PC-3 (cell line): ENCODE data around the gene GNG11. TPM values are rescaled to one million over a fixed set of nuclear protein-coding genes. Genes with fewer than 3 reads are reported as not detected.

ENCODE experiments used
- ATAC-seq: fragments of 200-7000 bp; cut with Tn5 transposase; 2 replicates; pipeline ENCODE4 v1.9.1; 2020; ENCODE audit warnings: mild to moderate bottlenecking, moderate library complexity
- BruUV-seq: library from RNA; stranded (reverse); fragments of 400-500 nt; replicated peaks from 2 replicates; lab custom pipeline; 2021; lab: Mats Ljungman, UMichigan
- CTCF ChIA-PET: fragments of 300-600 bp; sonication (Branson Sonifier 250); formaldehyde crosslinking; loops from one replicate; lab custom pipeline; 2022; ENCODE audit warnings: antibody characterized with exemption; lab: Charles Lee
- POLR2A ChIA-PET: fragments of 300-600 bp; sonication (Branson Sonifier 250); formaldehyde crosslinking; loops from one replicate; lab custom pipeline; 2022; ENCODE audit warnings: antibody characterized with exemption; ENCODE audit not compliant: unreplicated experiment; lab: Charles Lee
- DNase-seq: peaks from one replicate; pipeline ENCODE4 v3.0.0-alpha.2; 2015
- H2AFZ ChIP-seq: fragments of 300-600 bp; sonication (generic); 2 replicates; pipeline ENCODE4 v1.6.0; 2016; ENCODE audit warnings: antibody characterized with exemption, low read length
- H3F3A ChIP-seq: fragments of 300-600 bp; sonication (generic); one replicate; pipeline ENCODE4 v1.6.0; 2017; ENCODE audit warnings: antibody characterized with exemption, low read length, control low read depth, mild to moderate bottlenecking; ENCODE audit not compliant: unreplicated experiment
- H3K27ac ChIP-seq: fragments of 300-600 bp; sonication (generic); 2 replicates; pipeline ENCODE4 v1.5.1; 2016; ENCODE audit warnings: mild to moderate bottlenecking, low read length
- H3K27me3 ChIP-seq: fragments of 300-600 bp; sonication (generic); 2 replicates; pipeline ENCODE4 v1.6.1; 2016; ENCODE audit warnings: low read length, mixed read lengths
- H3K36me3 ChIP-seq: fragments of 300-600 bp; sonication (generic); 2 replicates; pipeline ENCODE4 v1.6.1; 2016; ENCODE audit warnings: low read depth, mixed run types, low read length, mixed read lengths
- H3K4me1 ChIP-seq: fragments of 300-600 bp; sonication (generic); 2 replicates; pipeline ENCODE4 v1.5.1; 2016; ENCODE audit warnings: low read length; ENCODE audit not compliant: insufficient read depth
- H3K4me2 ChIP-seq: fragments of 300-600 bp; sonication (generic); 2 replicates; pipeline ENCODE4 v1.6.0; 2016; ENCODE audit warnings: low read length
- H3K4me3 ChIP-seq: fragments of 300-600 bp; sonication (generic); 2 replicates; pipeline ENCODE4 v1.5.1; 2016; ENCODE audit warnings: mild to moderate bottlenecking, low read length, mixed read lengths
- H3K79me2 ChIP-seq: fragments of 300-600 bp; sonication (generic); 2 replicates; pipeline ENCODE4 v1.6.1; 2017; ENCODE audit warnings: low read length, mixed read lengths
- H3K9ac ChIP-seq: fragments of 300-600 bp; sonication (generic); 2 replicates; pipeline ENCODE4 v1.6.0; 2016; ENCODE audit warnings: mild to moderate bottlenecking, low read length
- H3K9me2 ChIP-seq: fragments of 300-600 bp; sonication (generic); replicated peaks from 2 replicates; pipeline ENCODE4 v1.6.1; 2016; ENCODE audit warnings: mixed run types, low read length, mixed read lengths
- H3K9me3 ChIP-seq: fragments of 300-600 bp; sonication (generic); 2 replicates; pipeline ENCODE4 v1.6.1; 2016; ENCODE audit warnings: low read length, mixed read lengths
- H4K20me1 ChIP-seq: fragments of 300-600 bp; sonication (generic); 2 replicates; pipeline ENCODE4 v1.6.1; 2016; ENCODE audit warnings: low read length, mixed read lengths
- EZH2 ChIP-seq: fragments of 300-600 bp; sonication (generic); IDR thresholded peaks from one replicate; pipeline ENCODE4 v1.6.1; 2017; ENCODE audit warnings: antibody characterized with exemption, mild to moderate bottlenecking, low read length; ENCODE audit not compliant: unreplicated experiment
- EZH2phosphoT487 ChIP-seq: fragments of 300-600 bp; sonication (generic); IDR thresholded peaks from 2 replicates; pipeline ENCODE4 v1.6.1; 2018; ENCODE audit warnings: mild to moderate bottlenecking, antibody characterized with exemption, low read length, borderline replicate concordance
- intact Hi-C: fragments of 100-400 bp; cut with micrococcal nuclease; formaldehyde crosslinking; loops from 2 replicates; pipeline ENCODE4 v1.9.0; 2023
- total RNA-seq: library from RNA; depleted of rRNA; stranded (reverse); fragments of >200 nt; gene quantifications from 2 replicates; pipeline ENCODE4 v1.2.3, GENCODE V29; 2014
- TF ChIP-seq, protein P1 (sequence below): fragments of 300-600 bp; sonication (generic); conservative IDR thresholded peaks from 2 replicates; pipeline ENCODE4 v1.5.1; 2017; ENCODE audit warnings: antibody characterized with exemption, low read depth, mild to moderate bottlenecking, low read length

GNG11 gene
- total RNA-seq, 1 experiment from 2014 or later: 3.0 TPM

DNA sequence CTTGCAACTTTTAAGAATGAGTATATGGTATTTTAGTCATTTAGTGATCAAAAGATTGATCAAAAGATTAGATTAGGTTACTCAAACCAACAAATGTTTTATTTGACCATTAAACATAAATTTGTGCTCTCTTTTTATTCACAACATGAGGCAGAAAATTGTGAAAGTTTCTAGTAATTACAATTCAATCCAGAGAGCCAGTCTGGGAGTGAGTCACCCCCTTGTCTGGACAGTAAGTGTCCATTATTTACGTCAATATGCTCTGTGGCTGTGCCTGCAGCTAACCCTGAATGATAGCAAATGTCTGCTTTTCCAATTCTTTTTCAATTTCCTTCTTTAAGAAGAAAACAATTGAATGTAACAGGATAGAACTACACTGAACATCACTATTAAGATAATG lies 27.9 kb downstream of the GNG11 start:
- TF ChIP-seq EZH2: no peak
- H3K4me3 ChIP-seq: no peak overlapping the region
- BruUV-seq: no TSS peak
- H3K9ac ChIP-seq: no peak overlapping the region
- H3K36me3 ChIP-seq: no peaks in the 10 kb centered on the region
- no peak overlapping the region for H2AFZ ChIP-seq
- CTCF ChIA-PET: no interaction called here
- POLR2A ChIA-PET: no interaction called here
- DNase-seq: peak; percentile 35
- no peak overlapping the region for H3K27ac ChIP-seq
- H3K79me2 ChIP-seq: no peaks in the 10 kb centered on the region
- no peaks in the 10 kb centered on the region for H3K9me2 ChIP-seq
- no peaks in the 10 kb centered on the region for H3K27me3 ChIP-seq
- ATAC-seq: peak; percentile 87
- no peak overlapping the region for H3K4me2 ChIP-seq
- intact Hi-C loops: no loop called here
- no peaks in the 10 kb centered on the region for H3F3A ChIP-seq
- no peaks in the 10 kb centered on the region for H3K9me3 ChIP-seq
- peaks cover 10% of the 10 kb centered on the region; the same call in 1 of the 2 replicates for H3K4me1 ChIP-seq
- no peaks in the 10 kb centered on the region for H4K20me1 ChIP-seq

DNA sequence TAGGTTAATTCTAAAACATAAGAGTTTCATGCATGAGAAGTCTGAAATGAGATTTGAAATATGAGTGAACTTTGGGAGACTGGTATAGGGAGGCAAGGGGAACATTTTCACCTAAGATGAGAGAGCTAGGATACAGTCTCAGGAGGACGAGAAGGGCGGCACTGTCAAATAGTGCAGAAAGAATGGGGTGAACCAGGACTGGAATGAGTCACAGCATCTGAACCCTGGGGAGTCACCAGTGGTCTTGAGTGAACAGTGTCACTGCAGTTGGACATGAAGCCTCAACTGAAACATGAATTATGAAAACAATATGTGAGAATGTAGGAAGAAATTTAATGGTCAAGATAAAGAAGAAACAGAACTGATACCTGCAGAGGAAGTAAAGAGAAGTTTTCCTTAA lies 33.8 kb downstream of the GNG11 start:
- Histone ChIP-seq H4K20me1 (no peaks in the 10 kb centered on the region), H3F3A (no peaks in the 10 kb centered on the region), H3K4me1 (peaks cover 13% of the 10 kb centered on the region), H3K27me3 (no peaks in the 10 kb centered on the region), H3K4me3 (no peak overlapping the region), H3K4me2 (no peak overlapping the region), H3K36me3 (no peaks in the 10 kb centered on the region), H3K9me3 (no peaks in the 10 kb centered on the region), H3K79me2 (no peaks in the 10 kb centered on the region), H2AFZ (no peak overlapping the region), H3K27ac (no peak overlapping the region), H3K9ac (no peak overlapping the region), H3K9me2 (no peaks in the 10 kb centered on the region)
- intact Hi-C loops: loop anchor here (5.0 kb wide), 1 partner anchor 33 kb away; the partner anchor contains the start of gene GNG11
- DNase-seq: no peak
- POLR2A ChIA-PET: no interaction called here
- BruUV-seq: no TSS peak
- no peak for TF ChIP-seq EZH2phosphoT487
- TF ChIP-seq, protein P1, sequence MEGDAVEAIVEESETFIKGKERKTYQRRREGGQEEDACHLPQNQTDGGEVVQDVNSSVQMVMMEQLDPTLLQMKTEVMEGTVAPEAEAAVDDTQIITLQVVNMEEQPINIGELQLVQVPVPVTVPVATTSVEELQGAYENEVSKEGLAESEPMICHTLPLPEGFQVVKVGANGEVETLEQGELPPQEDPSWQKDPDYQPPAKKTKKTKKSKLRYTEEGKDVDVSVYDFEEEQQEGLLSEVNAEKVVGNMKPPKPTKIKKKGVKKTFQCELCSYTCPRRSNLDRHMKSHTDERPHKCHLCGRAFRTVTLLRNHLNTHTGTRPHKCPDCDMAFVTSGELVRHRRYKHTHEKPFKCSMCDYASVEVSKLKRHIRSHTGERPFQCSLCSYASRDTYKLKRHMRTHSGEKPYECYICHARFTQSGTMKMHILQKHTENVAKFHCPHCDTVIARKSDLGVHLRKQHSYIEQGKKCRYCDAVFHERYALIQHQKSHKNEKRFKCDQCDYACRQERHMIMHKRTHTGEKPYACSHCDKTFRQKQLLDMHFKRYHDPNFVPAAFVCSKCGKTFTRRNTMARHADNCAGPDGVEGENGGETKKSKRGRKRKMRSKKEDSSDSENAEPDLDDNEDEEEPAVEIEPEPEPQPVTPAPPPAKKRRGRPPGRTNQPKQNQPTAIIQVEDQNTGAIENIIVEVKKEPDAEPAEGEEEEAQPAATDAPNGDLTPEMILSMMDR: no peak
- no peak for TF ChIP-seq EZH2
- ATAC-seq: no peak
- CTCF ChIA-PET: no interaction called here

DNA sequence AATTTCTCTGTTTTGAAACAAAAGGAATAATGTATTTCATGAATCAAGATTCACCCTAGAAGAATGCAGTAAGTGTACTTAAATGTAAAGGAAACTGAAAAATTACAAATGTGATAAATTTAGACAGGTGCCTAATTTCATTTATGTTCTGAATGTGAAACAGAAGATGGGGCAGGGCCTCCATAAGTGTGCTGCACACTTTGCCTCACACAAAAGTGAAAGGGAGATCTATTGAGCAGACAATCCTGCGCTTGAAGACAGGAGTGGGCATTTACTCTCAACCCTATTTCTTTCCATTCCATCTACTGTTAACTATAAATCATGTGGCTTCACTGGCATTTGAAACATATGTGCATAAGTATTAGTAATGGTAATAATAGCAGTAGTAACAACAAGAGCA lies 36.2 kb downstream of the GNG11 start:
- H3K9me2 ChIP-seq: no peaks in the 10 kb centered on the region
- H4K20me1 ChIP-seq: no peaks in the 10 kb centered on the region
- TF ChIP-seq, protein P1: no peak
- TF ChIP-seq EZH2phosphoT487 (no peak), EZH2 (no peak)
- no peaks in the 10 kb centered on the region for H3K27me3 ChIP-seq
- no peak overlapping the region for H3K27ac ChIP-seq
- no peaks in the 10 kb centered on the region for H3K36me3 ChIP-seq
- H3K79me2 ChIP-seq: no peaks in the 10 kb centered on the region
- no peak overlapping the region for H2AFZ ChIP-seq
- intact Hi-C loops: loop anchor here (5.0 kb wide), 1 partner anchor 35 kb away; the partner anchor contains the start of gene GNG11
- ATAC-seq (peak; percentile 16; the same call in 1 of the 2 replicates), DNase-seq (no peak)
- ChIA-PET CTCF (interaction anchor here (0.6 kb wide), 1 partner anchor 43 kb away, joined by 3 read pairs; no protein-coding TSS in a partner anchor), POLR2A (no interaction called here)
- peaks cover 13% of the 10 kb centered on the region for H3K4me1 ChIP-seq
- H3K4me3 ChIP-seq: no peak overlapping the region
- H3K4me2 ChIP-seq: peak overlapping the region; percentile 75
- no TSS peak for BruUV-seq
- H3K9ac ChIP-seq: no peak overlapping the region
- H3F3A ChIP-seq: no peaks in the 10 kb centered on the region
- H3K9me3 ChIP-seq: no peaks in the 10 kb centered on the region
